GM23338 (cell line): ENCODE measurements around the gene EID1. TPM values are rescaled to one million over a fixed set of nuclear protein-coding genes. Genes with fewer than 3 reads are reported as not detected.

Source experiments
- ATAC-seq: fragments of 200-7000 bp; cut with Tn5 transposase; 3 replicates; pipeline ENCODE4 v1.9.1; 2020
- DNase-seq: peaks from one replicate; pipeline ENCODE4 v3.0.0-alpha.2; 2015; ENCODE audit warnings: low spot score
- H2AFZ ChIP-seq: fragments of 200-600 bp; sonication (generic); 2 replicates; pipeline ENCODE4 v1.8.0; 2016; ENCODE audit warnings: antibody characterized with exemption, mild to moderate bottlenecking, moderate library complexity
- H3F3A ChIP-seq: fragments of 200-600 bp; sonication (generic); replicated peaks from 2 replicates; pipeline ENCODE4 v1.8.0; 2017; ENCODE audit warnings: antibody characterized with exemption, mixed run types, low read depth
- H3K27ac ChIP-seq: fragments of 200-600 bp; sonication (generic); 2 replicates; pipeline ENCODE4 v1.6.1; 2016; ENCODE audit warnings: low read depth
- H3K27me3 ChIP-seq: fragments of 200-600 bp; sonication (generic); 2 replicates; pipeline ENCODE4 v1.8.0; 2016; ENCODE audit warnings: mild to moderate bottlenecking, mixed run types, moderate library complexity; ENCODE audit not compliant: insufficient read depth
- H3K36me3 ChIP-seq: fragments of 200-600 bp; sonication (generic); 2 replicates; pipeline ENCODE4 v1.8.0; 2016; ENCODE audit warnings: mild to moderate bottlenecking; ENCODE audit not compliant: insufficient read depth
- H3K4me1 ChIP-seq: fragments of 200-600 bp; sonication (generic); 2 replicates; pipeline ENCODE4 v1.8.0; 2016; ENCODE audit warnings: mild to moderate bottlenecking, moderate library complexity; ENCODE audit not compliant: insufficient read depth
- H3K4me2 ChIP-seq: fragments of 200-600 bp; sonication (generic); 2 replicates; pipeline ENCODE4 v1.7.1; 2017; ENCODE audit warnings: mixed run types
- H3K4me3 ChIP-seq: fragments of 200-600 bp; sonication (generic); 2 replicates; pipeline ENCODE4 v1.6.1; 2016; ENCODE audit warnings: mixed run types
- H3K79me2 ChIP-seq: fragments of 200-600 bp; sonication (generic); replicated peaks from 2 replicates; pipeline ENCODE4 v1.8.0; 2017; ENCODE audit warnings: mild to moderate bottlenecking; ENCODE audit not compliant: insufficient read depth
- H3K9me2 ChIP-seq: fragments of 200-600 bp; sonication (generic); 2 replicates; pipeline ENCODE4 v1.8.0; 2017; ENCODE audit not compliant: insufficient read depth
- H4K20me1 ChIP-seq: fragments of 200-600 bp; sonication (generic); replicated peaks from 2 replicates; pipeline ENCODE4 v1.8.0; 2017; ENCODE audit warnings: mild to moderate bottlenecking; ENCODE audit not compliant: insufficient read depth
- H3K27ac Mint-ChIP-seq: 2 replicates; pipeline ENCODE4 v1.8.0; 2020; ENCODE audit warnings: inconsistent platforms, mild to moderate bottlenecking, moderate library complexity, mixed read lengths
- H3K27me3 Mint-ChIP-seq: 3 replicates; pipeline ENCODE4 v1.8.0; 2022; ENCODE audit warnings: low read depth, mild to moderate bottlenecking, moderate library complexity, mixed read lengths, inconsistent platforms; ENCODE audit not compliant: insufficient read depth, poor library complexity
- H3K36me3 Mint-ChIP-seq: 3 replicates; pipeline ENCODE4 v1.8.0; 2021; ENCODE audit warnings: low read depth, mild to moderate bottlenecking, inconsistent platforms, moderate library complexity, mixed read lengths
- H3K4me1 Mint-ChIP-seq: 3 replicates; pipeline ENCODE4 v1.8.0; 2020; ENCODE audit warnings: mild to moderate bottlenecking, inconsistent platforms, mixed read lengths
- H3K4me3 Mint-ChIP-seq: 3 replicates; pipeline ENCODE4 v1.8.0; 2021; ENCODE audit warnings: moderate library complexity, mild to moderate bottlenecking, inconsistent platforms, mixed read lengths
- H3K9me3 Mint-ChIP-seq: 3 replicates; pipeline ENCODE4 v1.8.0; 2020; ENCODE audit warnings: moderate library complexity, mild to moderate bottlenecking, inconsistent platforms, mixed read lengths
- CREB1 ChIP-seq: fragments of 250-450 bp; sonication (Bioruptor Pico); IDR thresholded peaks from 2 replicates; pipeline ENCODE4 v1.5.0; 2020; ENCODE audit warnings: low read depth, mild to moderate bottlenecking, moderate library complexity
- EZH2 ChIP-seq: fragments of 200-600 bp; sonication (generic); IDR thresholded peaks from one replicate; pipeline ENCODE4 v1.8.0; 2017; ENCODE audit warnings: antibody characterized with exemption, mild to moderate bottlenecking, low read depth; ENCODE audit not compliant: unreplicated experiment
- EZH2phosphoT487 ChIP-seq: fragments of 200-600 bp; sonication (generic); IDR thresholded peaks from one replicate; pipeline ENCODE4 v1.8.1; 2018; ENCODE audit warnings: antibody characterized with exemption; ENCODE audit not compliant: unreplicated experiment
- JUNB ChIP-seq: IDR thresholded peaks from one replicate; pipeline ENCODE4 v1.6.1; 2016; ENCODE audit warnings: antibody characterized with exemption; ENCODE audit not compliant: unreplicated experiment
- NANOG ChIP-seq: IDR thresholded peaks from 2 replicates; pipeline ENCODE4 v1.6.1; 2016; ENCODE audit warnings: antibody characterized with exemption, borderline replicate concordance
- POLR2AphosphoS5 ChIP-seq: IDR thresholded peaks from 2 replicates; pipeline ENCODE4 v1.6.1; 2016; ENCODE audit warnings: antibody characterized with exemption, low read depth
- STAT1 ChIP-seq: IDR thresholded peaks from one replicate; pipeline ENCODE4 v1.6.1; 2016; ENCODE audit warnings: antibody characterized with exemption; ENCODE audit not compliant: unreplicated experiment
- ZNF331 ChIP-seq: fragments of 250-450 bp; sonication (Bioruptor Pico); IDR thresholded peaks from 2 replicates; pipeline ENCODE4 v1.5.0; 2020; ENCODE audit warnings: low read depth, mild to moderate bottlenecking, moderate library complexity
- polyA plus RNA-seq: library from polyadenylated mRNA; unstranded; fragments of >200 nt; fragmentation: Nextera tagmentation; extraction: Ambion mirVana; gene quantifications from 2 replicates; pipeline ENCODE4 v1.2.1, GENCODE V29; 2016
- total RNA-seq: library from RNA; depleted of rRNA; stranded (reverse); fragments of >200 nt; shearing (Covaris generic); gene quantifications from 2 replicates; pipeline ENCODE4 v1.2.3, GENCODE V29; 2014
- TF ChIP-seq, protein P1 (sequence below), 2 experiments: fragments of 200-600 bp in 1 of 2; sonication (generic) in 1 of 2; conservative IDR thresholded peaks; 2 replicates each; pipeline versions ENCODE4 v1.5.1 to v1.6.1; 2016 to 2017; ENCODE audit warnings: antibody characterized with exemption in 2 of 2, low read depth in 2 of 2, mild to moderate bottlenecking in 2 of 2, moderate library complexity in 1 of 2
- TF ChIP-seq, protein P2 (sequence below): fragments of 250-450 bp; sonication (Bioruptor Pico); IDR thresholded peaks from 2 replicates; pipeline ENCODE4 v1.5.0; 2020; ENCODE audit warnings: mild to moderate bottlenecking, moderate library complexity
- TF ChIP-seq, protein P3 (sequence below): IDR thresholded peaks from 2 replicates; pipeline ENCODE4 v1.6.1; 2016; ENCODE audit warnings: antibody characterized with exemption
- TF ChIP-seq, protein P4 (sequence below): IDR thresholded peaks from one replicate; pipeline ENCODE4 v1.6.1; 2018; ENCODE audit warnings: antibody characterized with exemption; ENCODE audit not compliant: unreplicated experiment

EID1 gene
- total and polyA plus RNA-seq, 2 experiments from 2014 or later: 113 to 324 TPM

DNA sequence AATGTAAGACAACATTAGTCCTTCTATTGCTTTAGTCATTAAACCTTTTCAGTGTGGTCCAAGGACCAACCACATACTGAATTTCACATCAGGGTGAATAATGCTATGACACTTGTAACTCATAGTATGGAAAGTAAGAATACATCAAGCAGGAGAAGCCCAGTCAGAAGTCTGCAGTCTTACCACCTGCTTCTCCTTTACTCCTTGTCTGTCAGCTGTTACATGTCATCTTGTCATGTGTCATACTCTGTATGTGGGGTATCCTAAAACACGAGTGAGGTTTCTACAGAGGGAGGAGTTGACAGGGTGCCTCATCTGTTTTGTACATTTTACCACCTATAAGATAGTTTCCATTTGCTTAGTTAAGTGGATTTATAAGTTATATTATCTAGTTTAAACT is 32.8 kb upstream of the EID1 start (continued):
- TF ChIP-seq, protein P1, sequence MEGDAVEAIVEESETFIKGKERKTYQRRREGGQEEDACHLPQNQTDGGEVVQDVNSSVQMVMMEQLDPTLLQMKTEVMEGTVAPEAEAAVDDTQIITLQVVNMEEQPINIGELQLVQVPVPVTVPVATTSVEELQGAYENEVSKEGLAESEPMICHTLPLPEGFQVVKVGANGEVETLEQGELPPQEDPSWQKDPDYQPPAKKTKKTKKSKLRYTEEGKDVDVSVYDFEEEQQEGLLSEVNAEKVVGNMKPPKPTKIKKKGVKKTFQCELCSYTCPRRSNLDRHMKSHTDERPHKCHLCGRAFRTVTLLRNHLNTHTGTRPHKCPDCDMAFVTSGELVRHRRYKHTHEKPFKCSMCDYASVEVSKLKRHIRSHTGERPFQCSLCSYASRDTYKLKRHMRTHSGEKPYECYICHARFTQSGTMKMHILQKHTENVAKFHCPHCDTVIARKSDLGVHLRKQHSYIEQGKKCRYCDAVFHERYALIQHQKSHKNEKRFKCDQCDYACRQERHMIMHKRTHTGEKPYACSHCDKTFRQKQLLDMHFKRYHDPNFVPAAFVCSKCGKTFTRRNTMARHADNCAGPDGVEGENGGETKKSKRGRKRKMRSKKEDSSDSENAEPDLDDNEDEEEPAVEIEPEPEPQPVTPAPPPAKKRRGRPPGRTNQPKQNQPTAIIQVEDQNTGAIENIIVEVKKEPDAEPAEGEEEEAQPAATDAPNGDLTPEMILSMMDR (conservative IDR thresholded peaks at IDR 0.05; ENCODE audit: low read depth in 2 of 2): no peak
- TF ChIP-seq JUNB: no peak

DNA sequence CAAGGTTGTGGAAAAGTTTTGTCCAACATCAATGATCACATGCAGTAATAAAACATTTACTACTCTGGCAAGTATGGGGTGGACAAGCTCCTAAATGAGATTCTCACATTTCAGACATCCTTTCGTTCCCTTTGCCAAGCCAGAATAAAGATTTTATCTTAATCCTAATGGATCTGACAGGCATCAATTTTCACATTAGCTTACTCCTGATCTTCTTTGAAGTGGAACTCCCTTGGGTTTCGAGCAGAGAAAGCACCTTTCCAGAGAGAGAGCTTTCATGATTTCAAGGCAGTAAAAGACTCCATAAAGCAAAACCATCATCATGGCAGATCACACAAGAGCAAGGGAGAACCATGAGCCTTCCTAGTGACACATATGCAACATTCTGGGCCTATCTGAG is 27.3 kb upstream of the EID1 start:
- no peaks in the 10 kb centered on the region for H3K36me3 Mint-ChIP-seq
- H3K4me1 Mint-ChIP-seq: peaks cover 5% of the 10 kb centered on the region
- ATAC-seq: no peak
- no peak for DNase-seq
- H3K4me2 ChIP-seq: no peak overlapping the region
- no peak overlapping the region for H3K27ac ChIP-seq
- H3K27me3 ChIP-seq: no peaks in the 10 kb centered on the region
- H3K36me3 ChIP-seq: no peaks in the 10 kb centered on the region
- H3K27ac Mint-ChIP-seq: no peak overlapping the region
- peaks cover 6% of the 10 kb centered on the region for H3K9me2 ChIP-seq
- no peaks in the 10 kb centered on the region for H3K9me3 Mint-ChIP-seq
- H3K4me3 ChIP-seq: no peak overlapping the region
- H4K20me1 ChIP-seq: no peaks in the 10 kb centered on the region
- no peaks in the 10 kb centered on the region for H3F3A ChIP-seq
- H3K4me1 ChIP-seq: peaks cover 4% of the 10 kb centered on the region; the same call in 1 of the 2 replicates
- no peaks in the 10 kb centered on the region for H3K79me2 ChIP-seq
- no peaks in the 10 kb centered on the region for H3K27me3 Mint-ChIP-seq
- H2AFZ ChIP-seq: no peak overlapping the region
- no peak overlapping the region for H3K4me3 Mint-ChIP-seq
- no peak for TF ChIP-seq NANOG
- no peak for TF ChIP-seq POLR2AphosphoS5
- TF ChIP-seq, protein P2, sequence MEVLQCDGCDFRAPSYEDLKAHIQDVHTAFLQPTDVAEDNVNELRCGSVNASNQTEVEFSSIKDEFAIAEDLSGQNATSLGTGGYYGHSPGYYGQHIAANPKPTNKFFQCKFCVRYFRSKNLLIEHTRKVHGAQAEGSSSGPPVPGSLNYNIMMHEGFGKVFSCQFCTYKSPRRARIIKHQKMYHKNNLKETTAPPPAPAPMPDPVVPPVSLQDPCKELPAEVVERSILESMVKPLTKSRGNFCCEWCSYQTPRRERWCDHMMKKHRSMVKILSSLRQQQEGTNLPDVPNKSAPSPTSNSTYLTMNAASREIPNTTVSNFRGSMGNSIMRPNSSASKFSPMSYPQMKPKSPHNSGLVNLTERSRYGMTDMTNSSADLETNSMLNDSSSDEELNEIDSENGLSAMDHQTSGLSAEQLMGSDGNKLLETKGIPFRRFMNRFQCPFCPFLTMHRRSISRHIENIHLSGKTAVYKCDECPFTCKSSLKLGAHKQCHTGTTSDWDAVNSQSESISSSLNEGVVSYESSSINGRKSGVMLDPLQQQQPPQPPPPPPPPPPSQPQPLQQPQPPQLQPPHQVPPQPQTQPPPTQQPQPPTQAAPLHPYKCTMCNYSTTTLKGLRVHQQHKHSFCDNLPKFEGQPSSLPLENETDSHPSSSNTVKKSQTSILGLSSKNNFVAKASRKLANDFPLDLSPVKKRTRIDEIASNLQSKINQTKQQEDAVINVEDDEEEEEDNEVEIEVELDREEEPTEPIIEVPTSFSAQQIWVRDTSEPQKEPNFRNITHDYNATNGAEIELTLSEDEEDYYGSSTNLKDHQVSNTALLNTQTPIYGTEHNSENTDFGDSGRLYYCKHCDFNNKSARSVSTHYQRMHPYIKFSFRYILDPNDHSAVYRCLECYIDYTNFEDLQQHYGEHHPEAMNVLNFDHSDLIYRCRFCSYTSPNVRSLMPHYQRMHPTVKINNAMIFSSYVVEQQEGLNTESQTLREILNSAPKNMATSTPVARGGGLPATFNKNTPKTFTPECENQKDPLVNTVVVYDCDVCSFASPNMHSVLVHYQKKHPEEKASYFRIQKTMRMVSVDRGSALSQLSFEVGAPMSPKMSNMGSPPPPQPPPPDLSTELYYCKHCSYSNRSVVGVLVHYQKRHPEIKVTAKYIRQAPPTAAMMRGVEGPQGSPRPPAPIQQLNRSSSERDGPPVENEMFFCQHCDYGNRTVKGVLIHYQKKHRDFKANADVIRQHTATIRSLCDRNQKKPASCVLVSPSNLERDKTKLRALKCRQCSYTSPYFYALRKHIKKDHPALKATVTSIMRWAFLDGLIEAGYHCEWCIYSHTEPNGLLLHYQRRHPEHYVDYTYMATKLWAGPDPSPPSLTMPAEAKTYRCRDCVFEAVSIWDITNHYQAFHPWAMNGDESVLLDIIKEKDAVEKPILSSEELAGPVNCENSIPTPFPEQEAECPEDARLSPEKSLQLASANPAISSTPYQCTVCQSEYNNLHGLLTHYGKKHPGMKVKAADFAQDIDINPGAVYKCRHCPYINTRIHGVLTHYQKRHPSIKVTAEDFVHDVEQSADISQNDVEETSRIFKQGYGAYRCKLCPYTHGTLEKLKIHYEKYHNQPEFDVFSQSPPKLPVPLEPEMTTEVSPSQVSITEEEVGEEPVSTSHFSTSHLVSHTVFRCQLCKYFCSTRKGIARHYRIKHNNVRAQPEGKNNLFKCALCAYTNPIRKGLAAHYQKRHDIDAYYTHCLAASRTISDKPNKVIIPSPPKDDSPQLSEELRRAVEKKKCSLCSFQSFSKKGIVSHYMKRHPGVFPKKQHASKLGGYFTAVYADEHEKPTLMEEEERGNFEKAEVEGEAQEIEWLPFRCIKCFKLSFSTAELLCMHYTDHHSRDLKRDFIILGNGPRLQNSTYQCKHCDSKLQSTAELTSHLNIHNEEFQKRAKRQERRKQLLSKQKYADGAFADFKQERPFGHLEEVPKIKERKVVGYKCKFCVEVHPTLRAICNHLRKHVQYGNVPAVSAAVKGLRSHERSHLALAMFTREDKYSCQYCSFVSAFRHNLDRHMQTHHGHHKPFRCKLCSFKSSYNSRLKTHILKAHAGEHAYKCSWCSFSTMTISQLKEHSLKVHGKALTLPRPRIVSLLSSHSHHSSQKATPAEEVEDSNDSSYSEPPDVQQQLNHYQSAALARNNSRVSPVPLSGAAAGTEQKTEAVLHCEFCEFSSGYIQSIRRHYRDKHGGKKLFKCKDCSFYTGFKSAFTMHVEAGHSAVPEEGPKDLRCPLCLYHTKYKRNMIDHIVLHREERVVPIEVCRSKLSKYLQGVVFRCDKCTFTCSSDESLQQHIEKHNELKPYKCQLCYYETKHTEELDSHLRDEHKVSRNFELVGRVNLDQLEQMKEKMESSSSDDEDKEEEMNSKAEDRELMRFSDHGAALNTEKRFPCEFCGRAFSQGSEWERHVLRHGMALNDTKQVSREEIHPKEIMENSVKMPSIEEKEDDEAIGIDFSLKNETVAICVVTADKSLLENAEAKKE (CRISPR knock-in tag): no peak
- TF ChIP-seq EZH2phosphoT487: no peak
- no peak for TF ChIP-seq STAT1
- no peak for TF ChIP-seq ZNF331
- TF ChIP-seq, protein P3, sequence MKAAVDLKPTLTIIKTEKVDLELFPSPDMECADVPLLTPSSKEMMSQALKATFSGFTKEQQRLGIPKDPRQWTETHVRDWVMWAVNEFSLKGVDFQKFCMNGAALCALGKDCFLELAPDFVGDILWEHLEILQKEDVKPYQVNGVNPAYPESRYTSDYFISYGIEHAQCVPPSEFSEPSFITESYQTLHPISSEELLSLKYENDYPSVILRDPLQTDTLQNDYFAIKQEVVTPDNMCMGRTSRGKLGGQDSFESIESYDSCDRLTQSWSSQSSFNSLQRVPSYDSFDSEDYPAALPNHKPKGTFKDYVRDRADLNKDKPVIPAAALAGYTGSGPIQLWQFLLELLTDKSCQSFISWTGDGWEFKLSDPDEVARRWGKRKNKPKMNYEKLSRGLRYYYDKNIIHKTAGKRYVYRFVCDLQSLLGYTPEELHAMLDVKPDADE: no peak
- no peak for TF ChIP-seq EZH2
- no peak for TF ChIP-seq CREB1 (CRISPR knock-in tag)
- TF ChIP-seq, protein P4, sequence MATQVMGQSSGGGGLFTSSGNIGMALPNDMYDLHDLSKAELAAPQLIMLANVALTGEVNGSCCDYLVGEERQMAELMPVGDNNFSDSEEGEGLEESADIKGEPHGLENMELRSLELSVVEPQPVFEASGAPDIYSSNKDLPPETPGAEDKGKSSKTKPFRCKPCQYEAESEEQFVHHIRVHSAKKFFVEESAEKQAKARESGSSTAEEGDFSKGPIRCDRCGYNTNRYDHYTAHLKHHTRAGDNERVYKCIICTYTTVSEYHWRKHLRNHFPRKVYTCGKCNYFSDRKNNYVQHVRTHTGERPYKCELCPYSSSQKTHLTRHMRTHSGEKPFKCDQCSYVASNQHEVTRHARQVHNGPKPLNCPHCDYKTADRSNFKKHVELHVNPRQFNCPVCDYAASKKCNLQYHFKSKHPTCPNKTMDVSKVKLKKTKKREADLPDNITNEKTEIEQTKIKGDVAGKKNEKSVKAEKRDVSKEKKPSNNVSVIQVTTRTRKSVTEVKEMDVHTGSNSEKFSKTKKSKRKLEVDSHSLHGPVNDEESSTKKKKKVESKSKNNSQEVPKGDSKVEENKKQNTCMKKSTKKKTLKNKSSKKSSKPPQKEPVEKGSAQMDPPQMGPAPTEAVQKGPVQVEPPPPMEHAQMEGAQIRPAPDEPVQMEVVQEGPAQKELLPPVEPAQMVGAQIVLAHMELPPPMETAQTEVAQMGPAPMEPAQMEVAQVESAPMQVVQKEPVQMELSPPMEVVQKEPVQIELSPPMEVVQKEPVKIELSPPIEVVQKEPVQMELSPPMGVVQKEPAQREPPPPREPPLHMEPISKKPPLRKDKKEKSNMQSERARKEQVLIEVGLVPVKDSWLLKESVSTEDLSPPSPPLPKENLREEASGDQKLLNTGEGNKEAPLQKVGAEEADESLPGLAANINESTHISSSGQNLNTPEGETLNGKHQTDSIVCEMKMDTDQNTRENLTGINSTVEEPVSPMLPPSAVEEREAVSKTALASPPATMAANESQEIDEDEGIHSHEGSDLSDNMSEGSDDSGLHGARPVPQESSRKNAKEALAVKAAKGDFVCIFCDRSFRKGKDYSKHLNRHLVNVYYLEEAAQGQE: no peak
